ENCODE results near the gene PIAS3.
"Not testable (repeated sequence)": the region's sequence is repeated elsewhere in the genome, so short reads cannot be mapped to it uniquely, and the experiment has no call there.

The PIAS3 gene

GRCh38 chr1:145874646-145875045 lies 15.8 kb upstream of the PIAS3 start:
- DNase-seq: no peak

GRCh38 chr1:145871994-145872924 lies 13.4 kb upstream of the PIAS3 start:
- DNase-seq: peak; percentile 42
- ATAC-seq: peak; percentile 81

More at GRCh38 chr1:145874646-145875045, 15.8 kb upstream of the PIAS3 start:
- no peak for ATAC-seq

GRCh38 chr1:145868232-145868631 lies 9.4 kb upstream of the PIAS3 start:
- no peak for ATAC-seq
- DNase-seq: no peak

GRCh38 chr1:145863282-145864018 lies 4.6 kb upstream of the PIAS3 start:
- ATAC-seq: no peak
- DNase-seq: no peak

GRCh38 chr1:145859491-145860023 lies 676 bp upstream of the PIAS3 start:
- peak; percentile 85 for ATAC-seq

GRCh38 chr1:145858238-145858900 lies 512 bp downstream of the PIAS3 start:
- ATAC-seq: peak; percentile 39
- peak; percentile 64 for DNase-seq

More at GRCh38 chr1:145859491-145860023, 676 bp upstream of the PIAS3 start:
- DNase-seq: peak; percentile 88

GRCh38 chr1:145857170-145857569 lies 1.7 kb downstream of the PIAS3 start:
- DNase-seq (no peak), ATAC-seq (no peak)

GRCh38 chr1:145855426-145855948 lies 3.4 kb downstream of the PIAS3 start:
- ATAC-seq: no peak
- no peak for DNase-seq

GRCh38 chr1:145849356-145850160 lies 9.3 kb downstream of the PIAS3 start:
- no peak for ATAC-seq
- DNase-seq: no peak

- DNase-seq: no peak
- no peak for ATAC-seq
These were observed 11.1 kb downstream of the PIAS3 start for GRCh38 chr1:145847827-145848226.

GRCh38 chr1:145846201-145846612 lies 12.7 kb downstream of the PIAS3 start:
- DNase-seq: peak; percentile 33
- no peak for ATAC-seq

- DNase-seq (peak; percentile 87), ATAC-seq (peak; percentile 76)
These were observed 13.2 kb downstream of the PIAS3 start, which contains the start of gene NUDT17 for GRCh38 chr1:145845514-145846161. TSS of gene NUDT17 (plus strand) at chr1:145845630. CDS start at chr1:145845641, 11 bp downstream.

- peak; percentile 44 for ATAC-seq
- DNase-seq: no peak
These were observed 13.8 kb downstream of the PIAS3 start for GRCh38 chr1:145845144-145845513.

- no peak for ATAC-seq
- no peak for DNase-seq
These were observed 15.8 kb downstream of the PIAS3 start for GRCh38 chr1:145843031-145843430.

- no peak for DNase-seq
- peak; percentile 42 for ATAC-seq
These were observed 21.2 kb downstream of the PIAS3 start for GRCh38 chr1:145837656-145838055.

- not testable (repeated sequence) for ATAC-seq, DNase-seq
These were observed 28.1 kb downstream of the PIAS3 start for GRCh38 chr1:145830810-145831209.

GRCh38 chr1:145828367-145829026 lies 30.4 kb downstream of the PIAS3 start:
- DNase-seq: no peak
- peak; percentile 73 for ATAC-seq

- ATAC-seq: no peak
These were observed 30.9 kb downstream of the PIAS3 start for GRCh38 chr1:145827966-145828365.

GRCh38 chr1:145826030-145826429 lies 32.9 kb downstream of the PIAS3 start:
- ATAC-seq (no peak), DNase-seq (no peak)

More at GRCh38 chr1:145827966-145828365, 30.9 kb downstream of the PIAS3 start:
- DNase-seq: no peak

- ATAC-seq: no peak
- no peak for DNase-seq
These were observed 34.4 kb downstream of the PIAS3 start for GRCh38 chr1:145824499-145824842.

Measured in stimulated activated naive CD8-positive, alpha-beta T cell treated with anti-CD3 and anti-CD28 coated beads, Interleukin-15, Interleukin-2, amounts not matched to agents 100 U/mL and 50 U/mL, for 24 hours (primary cell).